D721Med (cell line): ENCODE measurements around the gene SORCS2.
A peak's percentile ranks its signal among the peaks of the same experiment; 100 is the strongest.

ENCODE experiments used
- DNase-seq: peaks from one replicate; pipeline ENCODE4 v3.0.0; 2011; ENCODE audit warnings: low spot score; ENCODE audit not compliant: insufficient read length
- FAIRE-seq: peaks from 2 replicates; lab custom pipeline; 2011; peaks lifted over from hg19 to GRCh38; lab: Jason Lieb, UNC
- CTCF ChIP-seq: IDR thresholded peaks from 2 replicates; pipeline ENCODE4 v1.5.1; 2012; ENCODE audit warnings: mild to moderate bottlenecking, control low read depth; ENCODE audit not compliant: insufficient read depth; ENCODE audit errors: missing control alignments

Gene SORCS2

GRCh38 chr4:7585768-7586167 is 393.4 kb downstream of the SORCS2 start:
- FAIRE-seq (no peak), DNase-seq (no peak)
- no peak for TF ChIP-seq CTCF

- no peak for FAIRE-seq
- peak; percentile 58 for DNase-seq
- TF ChIP-seq CTCF, result no peak
Measured at GRCh38 chr4:7587433-7588405, 395.4 kb downstream of the SORCS2 start.

GRCh38 chr4:7590189-7590588 is 397.9 kb downstream of the SORCS2 start:
- DNase-seq, result no peak
- no peak for TF ChIP-seq CTCF
- no peak for FAIRE-seq

- FAIRE-seq (no peak), DNase-seq (no peak)
- TF ChIP-seq CTCF, result no peak
Measured at GRCh38 chr4:7590899-7591298, 398.6 kb downstream of the SORCS2 start.

GRCh38 chr4:7591409-7592053 is 399.2 kb downstream of the SORCS2 start:
- peak; percentile 57 for DNase-seq
- TF ChIP-seq CTCF, result no peak
- no peak for FAIRE-seq

- TF ChIP-seq CTCF, result peak; percentile 4
- DNase-seq, result no peak
- FAIRE-seq, result no peak
Measured at GRCh38 chr4:7593646-7594412, 401.5 kb downstream of the SORCS2 start.
